Loucy (cell line): Measurements from ENCODE around the gene PNPLA6.
"Not testable (repeated sequence)": the region's sequence is repeated elsewhere in the genome, so short reads cannot be mapped to it uniquely, and the experiment has no call there.

Experiments
- H2AFZ ChIP-seq: fragments of 200-600 bp; sonication (generic); 2 replicates; pipeline ENCODE4 v1.6.0; 2016; ENCODE audit warnings: antibody characterized with exemption, mild to moderate bottlenecking, low read length, moderate library complexity
- H3F3A ChIP-seq: fragments of 200-600 bp; 2 replicates; pipeline ENCODE4 v1.6.0; 2016; ENCODE audit warnings: antibody characterized with exemption, low read depth, mild to moderate bottlenecking
- H3K27me3 ChIP-seq: fragments of 200-600 bp; sonication (generic); 2 replicates; pipeline ENCODE4 v1.6.1; 2014; ENCODE audit warnings: low read length, mild to moderate bottlenecking; ENCODE audit not compliant: insufficient read depth, poor library complexity, severe bottlenecking
- H3K36me3 ChIP-seq: fragments of 200-600 bp; sonication (generic); 2 replicates; pipeline ENCODE4 v1.6.1; 2016; ENCODE audit warnings: low read length; ENCODE audit not compliant: insufficient read depth
- H3K4me1 ChIP-seq: fragments of 200-600 bp; sonication (generic); 2 replicates; pipeline ENCODE4 v1.5.1; 2014; ENCODE audit warnings: low read length, mild to moderate bottlenecking; ENCODE audit not compliant: insufficient read depth, poor library complexity, severe bottlenecking
- H3K4me2 ChIP-seq: fragments of 200-600 bp; sonication (generic); 2 replicates; pipeline ENCODE4 v1.6.0; 2014; ENCODE audit warnings: antibody characterized with exemption, low read length, low read depth, mild to moderate bottlenecking; ENCODE audit not compliant: poor library complexity, severe bottlenecking
- H3K4me3 ChIP-seq: fragments of 200-600 bp; sonication (generic); 2 replicates; pipeline ENCODE4 v1.5.1; 2014; ENCODE audit warnings: low read length, mild to moderate bottlenecking, mixed read lengths; ENCODE audit not compliant: poor library complexity, severe bottlenecking
- H3K79me2 ChIP-seq: fragments of 200-600 bp; sonication (generic); 2 replicates; pipeline ENCODE4 v1.6.1; 2014; ENCODE audit warnings: low read length; ENCODE audit not compliant: insufficient read depth
- H3K9ac ChIP-seq: fragments of 200-600 bp; sonication (generic); 2 replicates; pipeline ENCODE4 v1.6.0; 2014; ENCODE audit warnings: mild to moderate bottlenecking, low read depth, low read length, moderate library complexity; ENCODE audit not compliant: poor library complexity, severe bottlenecking
- H3K9me2 ChIP-seq: fragments of 200-600 bp; sonication (generic); replicated peaks from 2 replicates; pipeline ENCODE4 v1.6.1; 2016; ENCODE audit warnings: low read depth, low read length, mixed read lengths
- H3K9me3 ChIP-seq: fragments of 200-600 bp; sonication (generic); 2 replicates; pipeline ENCODE4 v1.6.1; 2014; ENCODE audit warnings: mild to moderate bottlenecking, antibody characterized with exemption, low read length, low read depth; ENCODE audit not compliant: insufficient read depth
- H4K20me1 ChIP-seq: fragments of 200-600 bp; sonication (generic); 2 replicates; pipeline ENCODE4 v1.6.0; 2014; ENCODE audit warnings: antibody characterized with exemption, low read length, mild to moderate bottlenecking; ENCODE audit not compliant: insufficient read depth, poor library complexity, severe bottlenecking
- CTCF ChIP-seq: fragments of 200-600 bp; sonication (generic); conservative IDR thresholded peaks from 2 replicates; pipeline ENCODE4 v1.5.1; 2014; ENCODE audit warnings: mild to moderate bottlenecking, antibody characterized with exemption, low read length
- EZH2phosphoT487 ChIP-seq: fragments of 200-600 bp; IDR thresholded peaks from 2 replicates; pipeline ENCODE4 v1.6.1; 2018; ENCODE audit warnings: antibody characterized with exemption, mild to moderate bottlenecking, moderate library complexity, borderline replicate concordance

The PNPLA6 gene

GRCh38 chr19:7575434-7576040 is 40.0 kb downstream of the PNPLA6 start:
- Histone ChIP-seq H3K9me3 (no peaks in the 10 kb centered on the region), H3K27me3 (no peaks in the 10 kb centered on the region), H3F3A (no peaks in the 10 kb centered on the region), H3K9ac (no peak overlapping the region), H3K9me2 (no peaks in the 10 kb centered on the region), H3K79me2 (no peaks in the 10 kb centered on the region), H3K4me2 (no peak overlapping the region), H4K20me1 (no peaks in the 10 kb centered on the region), H2AFZ (no peak overlapping the region), H3K36me3 (no peaks in the 10 kb centered on the region), H3K4me3 (no peak overlapping the region), H3K4me1 (no peaks in the 10 kb centered on the region)
- TF ChIP-seq CTCF, result no peak
- TF ChIP-seq EZH2phosphoT487, result no peak

DNA sequence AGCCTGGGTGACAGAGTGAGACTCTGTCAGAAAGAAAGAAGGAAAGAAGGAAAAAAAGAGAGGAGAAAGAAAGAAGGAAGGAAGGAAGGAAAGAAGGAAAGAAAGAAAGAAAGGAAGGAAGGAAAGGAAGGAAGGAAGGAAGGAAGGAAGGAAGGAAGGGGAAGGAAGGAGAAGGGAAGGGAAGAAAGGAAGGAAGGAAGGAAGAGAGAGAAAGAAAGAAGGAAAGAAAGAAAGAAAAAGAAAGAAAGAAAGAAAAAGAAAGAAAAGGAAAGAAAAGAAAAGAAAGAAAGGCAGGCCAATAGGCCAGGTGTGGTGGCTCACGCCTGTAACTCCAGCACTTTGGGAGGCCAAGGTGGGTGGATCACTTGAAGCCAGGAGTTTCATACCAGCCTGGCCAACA is 41.9 kb downstream of the PNPLA6 start:
- not testable (repeated sequence) for H3K27me3 ChIP-seq, H3K79me2 ChIP-seq, H3K4me2 ChIP-seq, H3F3A ChIP-seq, H3K4me1 ChIP-seq, H3K9me3 ChIP-seq, H3K36me3 ChIP-seq, H3K9me2 ChIP-seq, H3K9ac ChIP-seq, H4K20me1 ChIP-seq, H3K4me3 ChIP-seq, H2AFZ ChIP-seq

- H3K9me3 ChIP-seq, result no peaks in the 10 kb centered on the region
- no peak for TF ChIP-seq CTCF
- TF ChIP-seq EZH2phosphoT487, result no peak
- H3F3A ChIP-seq, result no peaks in the 10 kb centered on the region
- H3K4me2 ChIP-seq, result no peak overlapping the region
- no peaks in the 10 kb centered on the region for H3K79me2 ChIP-seq
- H3K4me1 ChIP-seq, result no peaks in the 10 kb centered on the region
- H3K9ac ChIP-seq, result no peak overlapping the region
- H3K36me3 ChIP-seq, result no peaks in the 10 kb centered on the region
- H3K4me3 ChIP-seq, result no peak overlapping the region
- no peaks in the 10 kb centered on the region for H3K9me2 ChIP-seq
- no peak overlapping the region for H2AFZ ChIP-seq
- no peaks in the 10 kb centered on the region for H3K27me3 ChIP-seq
- H4K20me1 ChIP-seq, result no peaks in the 10 kb centered on the region
Measured at GRCh38 chr19:7578127-7578526, 42.6 kb downstream of the PNPLA6 start.

DNA sequence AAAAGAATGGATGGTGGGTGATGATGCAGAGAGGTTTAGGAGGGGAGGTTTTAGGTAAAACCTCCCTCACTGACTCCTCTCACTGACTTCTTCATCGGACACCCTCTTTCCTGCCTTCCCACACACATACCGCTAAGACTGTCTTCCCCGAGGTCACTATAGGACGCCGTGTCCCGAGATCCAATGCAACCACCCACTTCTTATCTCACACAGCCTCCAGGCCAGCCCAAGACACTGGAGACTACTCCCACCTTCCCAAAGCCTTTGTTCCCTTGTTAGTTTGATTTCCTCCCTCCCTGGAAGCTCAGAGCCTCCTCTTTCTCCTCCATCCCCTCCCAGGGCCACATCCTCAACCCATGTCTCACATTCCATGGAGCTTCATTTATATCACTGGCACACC is 43.7 kb downstream of the PNPLA6 start:
- Histone ChIP-seq H3K79me2 (no peaks in the 10 kb centered on the region), H3F3A (no peaks in the 10 kb centered on the region), H3K36me3 (no peaks in the 10 kb centered on the region), H3K9me2 (no peaks in the 10 kb centered on the region), H3K9me3 (no peaks in the 10 kb centered on the region), H3K27me3 (no peaks in the 10 kb centered on the region), H3K4me1 (no peaks in the 10 kb centered on the region), H3K9ac (no peak overlapping the region), H3K4me3 (no peak overlapping the region), H2AFZ (no peak overlapping the region), H4K20me1 (no peaks in the 10 kb centered on the region), H3K4me2 (no peak overlapping the region)
- TF ChIP-seq EZH2phosphoT487 (no peak), CTCF (no peak)
